ENCODE measurements around the gene ANKRD23.

The ANKRD23 gene

DNA sequence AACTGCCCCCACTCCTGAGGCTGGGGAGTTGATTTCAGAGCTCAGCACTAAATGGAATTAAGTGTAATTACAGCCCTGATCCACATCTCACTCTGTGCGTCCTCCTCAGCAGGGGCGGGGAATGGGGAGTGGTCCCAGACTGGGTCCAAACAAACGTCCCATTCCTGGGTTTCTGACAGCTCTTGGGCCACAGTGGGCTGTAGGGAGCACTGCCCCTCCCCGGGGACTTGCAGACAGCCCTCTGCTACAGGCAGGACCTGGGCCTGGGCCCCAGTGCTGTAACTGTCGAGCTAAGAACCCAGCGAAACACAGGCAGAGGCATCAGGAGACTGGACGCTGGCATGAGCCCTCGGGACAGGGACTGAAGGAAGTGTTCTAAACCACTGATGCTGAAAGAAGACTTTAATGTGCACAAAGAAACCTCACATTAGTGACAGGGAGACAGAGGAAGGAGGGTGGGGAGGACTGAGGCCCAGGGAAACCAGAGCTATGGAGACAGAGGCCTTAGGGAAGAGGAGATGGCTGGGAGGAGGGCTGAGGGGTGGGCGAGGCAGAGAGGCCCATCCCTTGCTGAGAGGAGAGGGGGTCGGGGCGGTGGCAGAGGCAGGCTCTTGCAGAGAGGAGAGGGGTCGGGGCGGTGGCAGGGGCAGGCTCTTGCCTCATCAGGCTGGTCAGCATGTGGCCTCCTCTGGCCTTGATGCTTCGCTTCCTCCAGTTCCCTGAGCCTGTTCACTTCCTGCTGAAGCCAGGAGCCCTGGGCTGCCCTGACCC lies 31.9 kb upstream of the ANKRD23 start:
- TF ChIP-seq POLR2A (IDR thresholded peaks at IDR 0.05; ENCODE audit: extremely low read depth, insufficient read length) (no peak), MYC (IDR thresholded peaks at IDR 0.05; ENCODE audit: low read depth, low read length) (no peak; the same call in 1 of the 2 replicates)
- TF ChIP-seq, protein P1, sequence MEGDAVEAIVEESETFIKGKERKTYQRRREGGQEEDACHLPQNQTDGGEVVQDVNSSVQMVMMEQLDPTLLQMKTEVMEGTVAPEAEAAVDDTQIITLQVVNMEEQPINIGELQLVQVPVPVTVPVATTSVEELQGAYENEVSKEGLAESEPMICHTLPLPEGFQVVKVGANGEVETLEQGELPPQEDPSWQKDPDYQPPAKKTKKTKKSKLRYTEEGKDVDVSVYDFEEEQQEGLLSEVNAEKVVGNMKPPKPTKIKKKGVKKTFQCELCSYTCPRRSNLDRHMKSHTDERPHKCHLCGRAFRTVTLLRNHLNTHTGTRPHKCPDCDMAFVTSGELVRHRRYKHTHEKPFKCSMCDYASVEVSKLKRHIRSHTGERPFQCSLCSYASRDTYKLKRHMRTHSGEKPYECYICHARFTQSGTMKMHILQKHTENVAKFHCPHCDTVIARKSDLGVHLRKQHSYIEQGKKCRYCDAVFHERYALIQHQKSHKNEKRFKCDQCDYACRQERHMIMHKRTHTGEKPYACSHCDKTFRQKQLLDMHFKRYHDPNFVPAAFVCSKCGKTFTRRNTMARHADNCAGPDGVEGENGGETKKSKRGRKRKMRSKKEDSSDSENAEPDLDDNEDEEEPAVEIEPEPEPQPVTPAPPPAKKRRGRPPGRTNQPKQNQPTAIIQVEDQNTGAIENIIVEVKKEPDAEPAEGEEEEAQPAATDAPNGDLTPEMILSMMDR (IDR thresholded peaks at IDR 0.05; ENCODE audit: low read depth, low read length) = no peak
- TF ChIP-seq, protein P2, sequence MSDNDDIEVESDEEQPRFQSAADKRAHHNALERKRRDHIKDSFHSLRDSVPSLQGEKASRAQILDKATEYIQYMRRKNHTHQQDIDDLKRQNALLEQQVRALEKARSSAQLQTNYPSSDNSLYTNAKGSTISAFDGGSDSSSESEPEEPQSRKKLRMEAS (IDR thresholded peaks at IDR 0.05; ENCODE audit: low read depth, low read length) = no peak
- H3K4me3 ChIP-seq (ENCODE audit: low read depth, low read length) = no peak overlapping the region
- peak; percentile 53 for DNase-seq (ENCODE audit: low read depth)

DNA sequence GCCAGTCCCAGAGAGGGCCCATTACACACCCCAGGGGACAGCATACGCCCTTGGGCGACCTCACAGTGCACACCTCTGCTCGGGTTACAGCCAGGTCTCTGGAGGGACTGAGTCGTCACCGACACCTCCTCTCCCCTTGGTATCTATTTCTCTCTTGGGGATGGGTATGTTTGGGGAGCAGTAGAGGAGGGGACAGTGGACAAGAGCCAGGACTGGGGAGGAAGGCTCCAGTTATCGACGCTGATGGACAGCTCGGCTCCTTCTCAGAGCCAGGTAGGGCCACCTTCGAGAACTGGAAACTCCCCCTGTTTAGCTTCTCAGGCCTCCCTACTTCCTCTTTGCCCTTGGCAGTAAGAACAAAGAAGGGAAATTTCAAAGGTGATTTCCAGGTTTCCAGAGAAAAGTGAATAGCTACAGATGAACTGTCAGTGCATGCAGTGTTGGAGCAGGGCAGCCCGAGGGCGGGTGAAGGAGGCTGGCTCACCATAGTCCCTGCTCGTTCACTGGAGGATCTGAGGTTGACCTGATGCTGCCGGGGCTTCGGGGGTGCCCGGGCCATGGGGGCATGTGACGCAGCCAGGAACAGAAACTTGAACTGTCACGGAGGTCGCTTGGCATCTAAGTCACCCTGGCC lies 30.5 kb upstream of the ANKRD23 start:
- no peak for DNase-seq (ENCODE audit: low read depth)

DNA sequence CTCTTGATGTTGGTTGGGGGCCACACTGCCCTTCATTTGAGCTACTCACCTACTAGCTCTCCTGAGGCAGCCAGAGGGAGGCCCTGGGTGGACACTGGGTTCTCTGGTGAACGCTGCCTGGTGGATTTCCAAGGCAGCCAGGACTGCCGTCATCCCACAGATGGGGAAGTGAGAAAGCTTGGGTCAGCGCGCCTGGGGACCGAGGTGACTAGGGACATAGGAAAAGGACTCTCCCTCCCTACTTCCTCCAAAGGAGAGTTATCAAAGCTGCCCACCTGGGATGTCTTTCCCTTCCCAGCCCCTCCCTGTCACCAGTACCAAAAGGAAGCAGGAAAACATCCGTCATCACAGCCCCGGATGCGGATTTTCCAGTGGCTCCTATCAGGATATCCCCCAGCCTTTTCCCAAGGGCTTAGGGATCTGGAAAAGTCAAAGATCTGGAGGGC lies 29.9 kb upstream of the ANKRD23 start:
- no peak for DNase-seq (ENCODE audit: low read depth)
- TF ChIP-seq, protein P2 (IDR thresholded peaks at IDR 0.05; ENCODE audit: low read depth, low read length) = no peak
- no peak overlapping the region for H3K4me3 ChIP-seq (ENCODE audit: low read depth, low read length)

More for the DNA sequence above, 30.5 kb upstream of the ANKRD23 start:
- H3K4me3 ChIP-seq (ENCODE audit: low read depth, low read length) = no peak overlapping the region
- TF ChIP-seq, protein P2 (IDR thresholded peaks at IDR 0.05; ENCODE audit: low read depth, low read length) = no peak
- TF ChIP-seq POLR2A (IDR thresholded peaks at IDR 0.05; ENCODE audit: extremely low read depth, insufficient read length) = no peak

DNA sequence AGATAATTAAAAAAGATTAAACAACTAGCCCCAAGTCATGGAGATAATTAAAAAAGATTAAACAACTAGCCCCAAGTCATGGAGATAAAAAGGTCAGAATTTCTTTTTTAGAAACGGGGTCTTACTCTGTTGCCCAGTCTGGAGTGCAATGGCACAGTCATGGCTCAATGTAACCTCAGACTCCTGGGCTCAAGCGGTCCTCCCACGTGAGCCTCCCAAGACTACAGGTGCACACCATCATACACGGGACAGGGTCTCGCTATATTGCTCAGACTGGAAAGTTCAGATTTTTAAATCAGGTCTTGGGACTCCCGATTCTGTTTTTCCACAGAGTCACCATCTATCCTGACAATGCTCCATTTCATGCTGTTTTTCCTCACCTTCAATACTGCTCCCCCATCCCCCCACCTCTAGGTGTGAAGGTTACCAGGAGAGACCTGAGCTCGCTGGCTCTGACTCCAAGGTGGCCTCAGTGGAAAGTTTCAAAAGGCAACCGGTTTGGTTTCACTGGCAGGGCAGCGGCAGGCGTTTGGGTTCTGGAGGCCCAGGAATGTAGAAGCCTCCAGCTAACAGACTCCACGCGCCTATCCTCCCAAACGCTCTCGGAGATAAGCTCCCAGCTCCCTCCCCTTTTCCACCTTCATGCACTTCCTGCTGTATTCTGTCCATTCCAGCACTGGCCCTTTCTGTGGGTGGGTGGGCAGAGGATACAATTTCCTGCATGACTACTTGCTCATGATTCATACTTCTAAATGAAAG lies 28.9 kb upstream of the ANKRD23 start:
- DNase-seq (ENCODE audit: low read depth) = no peak
- TF ChIP-seq, protein P1 (IDR thresholded peaks at IDR 0.05; ENCODE audit: low read depth, low read length) = no peak
- no peak for TF ChIP-seq POLR2A (IDR thresholded peaks at IDR 0.05; ENCODE audit: extremely low read depth, insufficient read length)
- TF ChIP-seq, protein P2 (IDR thresholded peaks at IDR 0.05; ENCODE audit: low read depth, low read length) = no peak
- no peak for TF ChIP-seq MYC (IDR thresholded peaks at IDR 0.05; ENCODE audit: low read depth, low read length)
- no peak overlapping the region for H3K4me3 ChIP-seq (ENCODE audit: low read depth, low read length)

DNA sequence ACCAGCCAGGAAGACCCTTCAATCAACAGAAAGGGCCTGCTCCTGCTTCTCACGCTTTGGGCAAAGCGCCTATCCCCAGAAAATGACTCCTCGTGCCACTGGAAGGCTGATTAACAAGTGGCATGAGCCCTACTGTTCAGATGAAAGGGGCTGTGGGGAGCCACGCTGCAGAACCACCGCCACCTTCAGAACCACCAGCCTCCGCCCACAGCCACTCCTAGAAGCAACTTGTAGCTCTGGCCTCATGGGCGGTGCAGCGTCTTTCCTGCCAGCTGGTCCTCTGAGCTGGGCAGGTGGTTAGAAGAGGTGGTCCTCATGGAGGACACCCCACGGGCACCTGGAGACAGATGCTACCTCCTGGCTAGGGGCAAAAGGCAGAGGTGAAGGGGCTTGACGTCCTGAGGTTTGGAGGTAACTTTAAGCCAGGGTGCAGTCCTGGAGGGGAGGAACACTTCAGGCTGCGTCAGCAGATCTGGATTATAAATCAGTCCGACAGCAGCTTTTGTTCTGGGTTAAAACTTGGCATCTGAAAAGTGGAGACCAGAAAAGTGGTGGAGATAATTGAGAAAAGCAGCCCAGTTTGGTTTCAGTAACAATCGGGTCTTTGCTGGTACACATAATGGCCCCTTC lies 26.9 kb upstream of the ANKRD23 start:
- DNase-seq (ENCODE audit: low read depth) = no peak
- H3K4me3 ChIP-seq (ENCODE audit: low read depth, low read length) = no peak overlapping the region
- TF ChIP-seq, protein P2 (IDR thresholded peaks at IDR 0.05; ENCODE audit: low read depth, low read length) = no peak
- TF ChIP-seq, protein P1 (IDR thresholded peaks at IDR 0.05; ENCODE audit: low read depth, low read length) = no peak
- TF ChIP-seq MYC (IDR thresholded peaks at IDR 0.05; ENCODE audit: low read depth, low read length) (no peak), POLR2A (IDR thresholded peaks at IDR 0.05; ENCODE audit: extremely low read depth, insufficient read length) (no peak)

DNA sequence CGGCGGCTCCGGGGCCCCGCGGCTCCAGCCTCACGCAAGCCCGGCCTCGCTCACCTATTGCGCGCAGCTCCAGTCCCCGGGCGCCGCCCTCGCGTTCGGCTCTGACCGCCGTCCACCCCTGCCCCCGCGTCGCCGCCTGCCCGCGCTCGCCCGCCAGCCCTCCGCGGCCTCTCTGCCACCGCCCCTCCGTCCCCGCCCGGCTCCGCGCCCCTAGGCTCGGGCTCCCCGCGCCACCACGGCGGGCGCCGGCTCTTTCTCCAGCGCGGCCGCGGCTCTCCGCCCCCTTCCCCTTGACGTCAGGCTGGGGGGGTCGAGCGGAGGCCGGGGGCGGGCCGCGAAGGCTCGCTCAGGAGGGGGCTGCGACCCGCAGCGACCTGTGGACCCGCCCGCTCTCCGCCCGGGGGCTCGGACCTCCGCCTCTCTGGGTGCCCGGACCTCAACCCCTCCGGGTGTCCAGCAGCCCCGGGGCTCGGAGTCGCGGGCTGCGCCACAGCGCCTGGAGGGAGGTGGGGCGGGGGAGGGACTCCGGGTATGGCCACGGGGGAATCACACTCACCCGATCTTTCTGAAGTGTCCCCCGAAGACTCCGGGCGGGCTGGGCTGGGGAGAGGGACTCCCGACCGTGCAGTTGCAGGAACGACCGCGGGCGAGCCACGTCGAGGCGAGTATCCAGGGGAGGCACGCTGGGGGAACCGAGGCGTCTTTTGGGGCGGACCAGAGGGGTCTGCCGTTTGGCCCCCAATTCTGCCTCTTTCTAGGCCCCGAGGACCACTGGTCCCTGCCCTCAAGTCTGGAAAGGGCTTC lies 26.2 kb upstream of the ANKRD23 start, which contains the start of gene SEMA4C:
SEMA4C (minus strand) TSS at position 259 of the 804 bp plus-strand sequence. CDS start 2,194 bp downstream, outside the sequence.
- peak within 1 kb of the TSS; percentile 73 for H3K4me3 ChIP-seq (ENCODE audit: low read depth, low read length)
- TF ChIP-seq POLR2A (IDR thresholded peaks at IDR 0.05; ENCODE audit: extremely low read depth, insufficient read length) (no peak), MYC (IDR thresholded peaks at IDR 0.05; ENCODE audit: low read depth, low read length) (no peak)
- TF ChIP-seq, protein P2 (IDR thresholded peaks at IDR 0.05; ENCODE audit: low read depth, low read length) = no peak
- TF ChIP-seq, protein P1 (IDR thresholded peaks at IDR 0.05; ENCODE audit: low read depth, low read length) = no peak
- DNase-seq (ENCODE audit: low read depth) = peak; percentile 56
